GM21360 (cell line): ENCODE measurements around the gene KDM7A.
"Not testable (repeated sequence)": the region's sequence is repeated elsewhere in the genome, so short reads cannot be mapped to it uniquely, and the experiment has no call there.

Source experiments
- ATAC-seq: cut with Tn5 transposase; IDR thresholded peaks from one replicate; pipeline ENCODE4 v1.9.1; 2021; ENCODE audit warnings: mild to moderate bottlenecking, moderate library complexity; ENCODE audit not compliant: unreplicated experiment

Gene KDM7A

GRCh38 chr7:140160308-140160707, 16.5 kb downstream of the KDM7A start:
- no peak for ATAC-seq

GRCh38 chr7:140159497-140159896, 17.3 kb downstream of the KDM7A start:
- no peak for ATAC-seq

GRCh38 chr7:140156460-140157080, 20.2 kb downstream of the KDM7A start:
- ATAC-seq = no peak

- ATAC-seq = no peak
Observed at GRCh38 chr7:140155428-140155827, 21.4 kb downstream of the KDM7A start.

GRCh38 chr7:140153666-140154161, 23.1 kb downstream of the KDM7A start:
- no peak for ATAC-seq

- no peak for ATAC-seq
Observed at GRCh38 chr7:140146574-140146973, 30.2 kb downstream of the KDM7A start.

GRCh38 chr7:140145709-140146108, 31.1 kb downstream of the KDM7A start:
- ATAC-seq = no peak

GRCh38 chr7:140144821-140145220, 32.0 kb downstream of the KDM7A start:
- no peak for ATAC-seq

- no peak for ATAC-seq
Observed at GRCh38 chr7:140143997-140144396, 32.8 kb downstream of the KDM7A start.

GRCh38 chr7:140142031-140142430, 34.8 kb downstream of the KDM7A start:
- ATAC-seq = no peak

GRCh38 chr7:140141256-140141655, 35.5 kb downstream of the KDM7A start:
- ATAC-seq = no peak

GRCh38 chr7:140137078-140137477, 39.7 kb downstream of the KDM7A start:
- no peak for ATAC-seq

GRCh38 chr7:140136073-140136472, 40.7 kb downstream of the KDM7A start:
- ATAC-seq = no peak

- ATAC-seq = no peak
Observed at GRCh38 chr7:140134039-140134438, 42.7 kb downstream of the KDM7A start.

GRCh38 chr7:140127360-140128127, 49.2 kb downstream of the KDM7A start:
- no peak for ATAC-seq

- ATAC-seq = no peak
Observed at GRCh38 chr7:140126435-140127034, 50.2 kb downstream of the KDM7A start.

- ATAC-seq = no peak
Observed at GRCh38 chr7:140122965-140123364, 53.8 kb downstream of the KDM7A start.

GRCh38 chr7:140121326-140121725, 55.5 kb downstream of the KDM7A start:
- no peak for ATAC-seq

GRCh38 chr7:140114817-140115216, 62.0 kb downstream of the KDM7A start:
- not testable (repeated sequence) for ATAC-seq

- ATAC-seq = not testable (repeated sequence)
Observed at GRCh38 chr7:140108777-140109176, 68.0 kb downstream of the KDM7A start.

GRCh38 chr7:140096459-140096858, 80.3 kb downstream of the KDM7A start:
- ATAC-seq = no peak

- no peak for ATAC-seq
Observed at GRCh38 chr7:140093375-140093774, 83.4 kb downstream of the KDM7A start.
